ENCODE measurements around the gene UBP1. TPM values are rescaled to one million over a fixed set of nuclear protein-coding genes. Genes with fewer than 3 reads are reported as not detected.

The UBP1 gene
- total and polyA plus RNA-seq, 8 donors = 21.0 to 150 (median 67.3) TPM

- Histone ChIP-seq H3K4me1 (peaks cover 27 to 92% (median 58%) of the 10 kb centered on the region in 4 donors), H3K4me3 (no peak overlapping the region), H3K9me3 (no peaks in the 10 kb centered on the region), H3K27me3 (no peaks in the 10 kb centered on the region), H3K27ac (no peak overlapping the region), H3K36me3 (peaks cover 0 to 13% (median 6%) of the 10 kb centered on the region in 4 donors)
- TF ChIP-seq CTCF (IDR thresholded peaks at IDR 0.05) (no peak), EP300 (IDR thresholded peaks at IDR 0.05) (no peak), POLR2AphosphoS5 (IDR thresholded peaks at IDR 0.05) (no peak), POLR2A (IDR thresholded peaks at IDR 0.05) (no peak)
- intact Hi-C loops (cut with DNase I; ENCODE audit: low total_unique reads) = no loop called here
- WGBS, 5 donors = 73 to 81% (median 74%) methylated on average over 7 of the region's 7 CpGs
- no peak for DNase-seq
Measured at GRCh38 chr3:33428734-33429133, 11.5 kb downstream of the UBP1 start.

GRCh38 chr3:33426630-33427317 is 13.4 kb downstream of the UBP1 start:
- Histone ChIP-seq H3K36me3 (peaks cover 0 to 31% (median 21%) of the 10 kb centered on the region in 4 donors), H3K4me3 (no peak overlapping the region), H3K4me1 (peaks cover 18 to 72% (median 47%) of the 10 kb centered on the region in 4 donors), H3K9me3 (no peaks in the 10 kb centered on the region), H3K27me3 (no peaks in the 10 kb centered on the region), H3K27ac (no peak overlapping the region)
- intact Hi-C loops (cut with DNase I; ENCODE audit: low total_unique reads) = no loop called here
- DNase-seq = peak in 1 of 2 donors; percentile 63
- 50 to 68% (median 65%) methylated on average over 10 of the region's 10 CpGs for WGBS, 5 donors
- TF ChIP-seq POLR2A (IDR thresholded peaks at IDR 0.05) = no peak
- TF ChIP-seq CTCF (IDR thresholded peaks at IDR 0.05) = no peak
- TF ChIP-seq EP300 (IDR thresholded peaks at IDR 0.05) = no peak
- TF ChIP-seq POLR2AphosphoS5 (IDR thresholded peaks at IDR 0.05) = no peak

- Histone ChIP-seq H3K36me3 (peaks cover 0 to 38% (median 28%) of the 10 kb centered on the region in 4 donors), H3K9me3 (no peaks in the 10 kb centered on the region), H3K4me1 (peaks cover 18 to 65% (median 43%) of the 10 kb centered on the region in 4 donors), H3K27ac (no peak overlapping the region), H3K27me3 (no peaks in the 10 kb centered on the region), H3K4me3 (no peak overlapping the region)
- TF ChIP-seq POLR2AphosphoS5 (IDR thresholded peaks at IDR 0.05) = no peak
- TF ChIP-seq CTCF (IDR thresholded peaks at IDR 0.05) = no peak
- TF ChIP-seq EP300 (IDR thresholded peaks at IDR 0.05) = no peak
- no peak for TF ChIP-seq POLR2A (IDR thresholded peaks at IDR 0.05)
- no peak for DNase-seq
- intact Hi-C loops (cut with DNase I; ENCODE audit: low total_unique reads) = no loop called here
- 50 to 68% (median 55%) methylated on average over 1 of the region's 1 CpG for WGBS, 5 donors
Measured at GRCh38 chr3:33426068-33426467, 14.1 kb downstream of the UBP1 start.

- no peak overlapping the region for H3K4me3 ChIP-seq
- DNase-seq = no peak
- peaks cover 18 to 59% (median 38%) of the 10 kb centered on the region in 4 donors for H3K4me1 ChIP-seq
- H3K36me3 ChIP-seq = peaks cover 0 to 45% (median 34%) of the 10 kb centered on the region in 4 donors
- no peak overlapping the region for H3K27ac ChIP-seq
- H3K27me3 ChIP-seq = no peaks in the 10 kb centered on the region
- WGBS, 5 donors = 71 to 96% (median 90%) methylated on average over 2 of the region's 2 CpGs
- intact Hi-C loops (cut with DNase I; ENCODE audit: low total_unique reads) = no loop called here
- H3K9me3 ChIP-seq = no peaks in the 10 kb centered on the region
- TF ChIP-seq POLR2AphosphoS5 (IDR thresholded peaks at IDR 0.05) = no peak
- no peak for TF ChIP-seq POLR2A (IDR thresholded peaks at IDR 0.05)
- no peak for TF ChIP-seq EP300 (IDR thresholded peaks at IDR 0.05)
- TF ChIP-seq CTCF (IDR thresholded peaks at IDR 0.05) = no peak
Measured at GRCh38 chr3:33425453-33425852, 14.8 kb downstream of the UBP1 start.
